GM12892 (cell line): ENCODE results near the gene SNAPC3.

Source experiments
- POLR2A ChIP-seq: IDR thresholded peaks from 2 replicates; pipeline ENCODE4 v1.6.1; 2011; ENCODE audit warnings: low read depth, low read length, control low read depth
- TAF1 ChIP-seq: IDR thresholded peaks from 2 replicates; pipeline ENCODE4 v1.6.1; 2011; ENCODE audit warnings: low read depth, mild to moderate bottlenecking, control low read depth, low read length, borderline replicate concordance

DNA sequence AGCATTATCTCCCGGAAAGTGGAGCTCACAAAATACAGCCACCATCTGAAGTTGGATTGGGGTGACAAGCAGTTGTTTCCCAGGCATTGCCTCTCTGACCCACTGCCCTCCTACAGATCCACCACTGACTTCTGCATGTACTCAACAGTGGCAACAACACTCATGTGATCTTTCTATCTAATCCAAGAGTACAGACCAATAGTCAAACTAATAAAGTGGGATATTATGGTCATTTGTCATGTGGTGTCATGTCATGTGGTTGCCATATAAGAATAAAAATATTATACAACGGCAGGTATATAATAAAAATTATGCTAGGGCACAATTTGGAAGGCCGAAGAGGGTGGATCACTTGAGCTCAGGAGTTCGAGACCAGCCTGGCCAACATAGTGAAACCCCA, 33.0 kb upstream of the SNAPC3 start:
- TF ChIP-seq TAF1 (no peak), POLR2A (no peak)
